GM18498 (cell line): ENCODE data around the gene SLC22A12.
"Not testable (repeated sequence)": the region's sequence is repeated elsewhere in the genome, so short reads cannot be mapped to it uniquely, and the experiment has no call there.

Source experiments
- ATAC-seq: cut with Tn5 transposase; IDR thresholded peaks from one replicate; pipeline ENCODE4 v1.9.1; 2021; ENCODE audit warnings: mild to moderate bottlenecking, moderate library complexity; ENCODE audit not compliant: unreplicated experiment

SLC22A12 gene

DNA sequence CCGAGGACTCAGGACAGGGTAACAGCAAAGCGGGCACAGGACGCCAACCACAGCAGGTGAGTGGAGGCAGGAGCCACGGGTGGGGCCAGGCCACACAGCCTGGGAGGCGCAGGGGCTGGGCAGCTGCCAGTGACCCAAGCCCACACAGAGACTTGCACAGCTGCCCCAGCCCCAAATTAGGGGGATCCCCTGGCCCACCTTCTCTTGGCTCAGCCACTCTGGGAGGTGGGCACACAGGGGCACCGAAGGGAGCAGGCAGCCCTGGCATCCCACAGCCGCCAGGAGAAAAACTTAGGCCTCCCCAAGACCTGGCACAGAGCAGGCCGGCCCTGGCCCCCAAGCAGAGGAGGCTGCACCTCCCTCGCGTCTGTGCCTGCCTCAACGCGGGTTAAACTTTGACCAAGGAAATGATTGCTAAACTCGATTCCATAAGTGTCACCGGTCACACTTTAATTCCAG, at the start of gene SLC22A12:
SLC22A12 (plus strand) TSS at position 458 of the 459 bp plus-strand sequence. CDS start 337 bp downstream, outside the sequence.
- no peak for ATAC-seq

DNA sequence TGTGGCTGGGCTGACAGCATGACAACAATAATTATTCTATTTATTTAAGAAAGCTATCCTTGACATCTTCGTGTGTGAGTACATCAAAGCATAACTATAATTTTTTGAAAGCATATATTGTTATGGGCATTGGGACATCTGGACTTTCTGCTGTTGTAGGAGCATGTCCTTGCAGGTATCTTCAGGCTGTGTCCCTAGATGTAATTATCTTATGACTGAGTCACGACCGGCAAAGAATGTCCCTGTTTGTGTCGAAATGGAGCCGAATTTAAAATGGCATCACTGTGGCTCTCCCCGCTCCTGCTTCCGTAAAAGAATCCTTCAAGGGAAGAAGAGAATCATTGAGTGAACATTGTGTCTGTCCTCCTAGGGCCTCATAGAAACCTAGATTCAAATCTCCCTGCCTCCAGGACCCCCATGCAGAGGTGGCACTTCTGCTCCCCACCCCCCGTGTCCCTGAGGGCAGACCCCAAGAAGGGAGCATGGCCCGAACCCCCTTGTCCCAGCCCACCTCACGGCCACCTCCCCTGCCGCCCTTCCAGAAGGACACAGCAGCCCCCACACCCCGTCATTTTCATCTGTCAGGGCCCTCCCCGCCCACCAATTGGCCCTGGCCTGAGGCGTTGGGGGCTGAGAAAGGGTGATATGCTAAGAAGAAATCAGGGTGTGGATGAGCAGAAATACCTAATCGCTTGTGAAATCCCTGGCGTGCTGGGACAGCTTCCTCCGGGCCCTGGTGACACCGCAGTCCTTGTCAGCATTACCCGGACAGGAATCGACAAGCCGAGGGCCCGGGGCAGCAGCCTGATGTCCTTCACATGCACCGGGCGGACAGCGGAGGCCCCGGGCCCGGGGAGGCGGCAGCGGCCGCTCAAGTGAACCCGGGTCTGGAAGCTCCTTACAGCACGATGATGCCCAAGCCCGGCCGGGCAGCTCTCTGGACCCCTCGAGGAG, 48.6 kb upstream of the SLC22A12 start:
- ATAC-seq = no peak

GRCh38 chr11:64543818-64544217, 47.2 kb upstream of the SLC22A12 start:
- ATAC-seq = no peak

DNA sequence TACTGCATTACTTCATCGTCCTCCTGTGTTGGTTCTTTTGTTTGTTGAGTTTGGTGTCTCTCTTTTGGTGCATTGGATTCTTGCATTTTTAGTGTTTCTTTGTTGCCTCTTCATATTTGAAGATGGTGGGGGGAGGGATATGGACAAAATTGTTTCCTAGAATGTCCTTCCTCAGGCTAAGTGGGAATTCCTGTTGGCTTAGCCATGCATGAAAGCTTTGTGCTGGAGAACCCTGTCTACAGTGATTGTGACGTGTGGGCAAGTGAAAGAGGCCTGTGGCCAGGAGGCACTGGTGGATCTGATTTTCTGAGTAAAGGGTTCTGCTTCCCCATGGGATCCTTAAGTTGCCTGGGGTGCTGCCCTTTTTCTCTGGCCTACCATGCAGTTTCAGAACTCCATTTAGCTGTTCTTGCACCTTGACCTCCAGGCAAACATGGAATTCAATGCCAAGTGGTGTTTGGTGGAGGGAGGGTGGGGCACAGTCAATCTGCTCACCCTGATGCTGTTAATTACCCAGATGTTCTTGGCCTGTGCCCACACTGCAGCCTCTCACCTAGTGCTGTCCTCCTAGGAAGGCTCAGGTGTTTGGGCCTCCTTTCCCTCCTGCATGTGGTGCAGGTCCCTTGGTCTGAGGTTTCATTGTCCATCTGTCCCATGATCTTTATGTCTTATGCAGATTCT, 46.3 kb upstream of the SLC22A12 start:
- no peak for ATAC-seq

- no peak for ATAC-seq
Observed at GRCh38 chr11:64545619-64546018, 45.4 kb upstream of the SLC22A12 start.

- ATAC-seq = no peak
Observed at GRCh38 chr11:64546176-64546575, 44.8 kb upstream of the SLC22A12 start.

DNA sequence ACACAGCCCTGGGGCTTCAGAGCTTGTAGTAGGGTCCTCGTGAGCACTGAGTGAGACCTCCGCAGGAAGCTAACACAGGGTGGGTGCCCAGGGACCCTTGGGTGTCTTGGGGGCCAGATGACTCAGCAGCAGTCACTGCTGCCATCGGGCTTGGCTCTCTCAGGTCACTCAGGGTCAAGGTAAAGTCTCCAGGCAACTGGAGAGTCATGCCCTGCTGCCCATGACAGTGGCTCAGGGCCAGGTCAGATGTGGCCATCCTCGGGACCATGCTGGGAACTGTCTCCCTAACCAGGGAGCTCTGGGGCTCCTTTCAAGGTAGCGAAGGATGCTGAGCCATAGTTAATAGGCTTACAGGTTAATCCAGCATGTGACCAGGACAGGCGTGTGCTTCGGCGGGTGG, 44.4 kb upstream of the SLC22A12 start:
- no peak for ATAC-seq

DNA sequence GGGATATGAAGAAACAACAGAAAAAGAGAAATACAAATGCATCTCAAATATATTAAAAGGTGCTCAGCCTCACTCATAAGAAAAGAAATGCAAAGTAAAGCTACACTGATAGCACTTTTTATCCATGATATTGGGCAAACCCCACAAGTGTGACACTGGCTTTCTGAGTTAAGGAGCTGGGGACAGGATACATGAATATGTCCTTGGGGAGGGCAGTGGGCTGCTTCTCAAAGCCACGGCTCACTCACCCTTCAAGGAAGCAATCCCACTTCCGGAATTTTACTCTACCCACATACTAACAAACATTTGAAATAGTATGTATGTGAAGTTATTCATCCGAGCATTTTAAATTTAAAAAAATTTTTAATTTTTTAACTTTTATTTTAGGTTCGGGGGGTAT, 41.1 kb upstream of the SLC22A12 start:
- no peak for ATAC-seq

- no peak for ATAC-seq
Observed at GRCh38 chr11:64553554-64554201, 37.3 kb upstream of the SLC22A12 start.

GRCh38 chr11:64556044-64556720, 34.8 kb upstream of the SLC22A12 start:
- ATAC-seq = no peak

- no peak for ATAC-seq
Observed at GRCh38 chr11:64556721-64557250, 34.2 kb upstream of the SLC22A12 start.

DNA sequence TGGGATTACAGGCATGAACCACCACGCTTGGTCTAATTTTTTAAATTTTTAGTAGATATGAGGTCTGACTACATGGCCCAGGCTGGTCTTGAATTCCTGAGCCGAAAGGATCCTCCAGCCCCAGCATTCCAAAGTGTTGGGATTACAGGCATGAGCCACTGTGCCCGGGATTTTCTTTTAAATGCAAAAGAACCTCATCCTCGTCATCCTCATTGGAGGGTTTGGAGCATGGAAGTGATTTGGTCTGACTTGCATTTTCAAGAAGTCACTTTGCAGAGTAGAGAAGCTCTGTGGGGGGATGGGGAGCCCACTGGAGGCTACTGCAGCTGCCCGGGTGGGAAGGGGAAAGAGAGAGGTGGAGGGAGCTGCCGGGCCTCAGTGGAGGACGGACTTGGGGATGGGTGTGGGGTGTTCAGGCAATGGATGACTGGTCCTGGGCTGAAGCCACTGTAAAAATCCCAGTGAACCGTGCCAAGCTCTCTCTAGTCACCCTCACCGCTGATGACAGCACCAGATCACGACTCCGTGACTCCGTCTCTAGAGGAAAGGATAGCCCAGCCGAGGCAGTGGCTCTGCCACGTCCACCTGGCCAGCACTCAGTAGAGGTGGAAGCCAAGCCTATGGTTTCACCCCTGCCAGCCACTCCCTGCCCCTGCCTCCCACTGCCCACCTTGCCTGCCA, 32.8 kb upstream of the SLC22A12 start:
- no peak for ATAC-seq

GRCh38 chr11:64558869-64559268, 32.2 kb upstream of the SLC22A12 start:
- no peak for ATAC-seq

DNA sequence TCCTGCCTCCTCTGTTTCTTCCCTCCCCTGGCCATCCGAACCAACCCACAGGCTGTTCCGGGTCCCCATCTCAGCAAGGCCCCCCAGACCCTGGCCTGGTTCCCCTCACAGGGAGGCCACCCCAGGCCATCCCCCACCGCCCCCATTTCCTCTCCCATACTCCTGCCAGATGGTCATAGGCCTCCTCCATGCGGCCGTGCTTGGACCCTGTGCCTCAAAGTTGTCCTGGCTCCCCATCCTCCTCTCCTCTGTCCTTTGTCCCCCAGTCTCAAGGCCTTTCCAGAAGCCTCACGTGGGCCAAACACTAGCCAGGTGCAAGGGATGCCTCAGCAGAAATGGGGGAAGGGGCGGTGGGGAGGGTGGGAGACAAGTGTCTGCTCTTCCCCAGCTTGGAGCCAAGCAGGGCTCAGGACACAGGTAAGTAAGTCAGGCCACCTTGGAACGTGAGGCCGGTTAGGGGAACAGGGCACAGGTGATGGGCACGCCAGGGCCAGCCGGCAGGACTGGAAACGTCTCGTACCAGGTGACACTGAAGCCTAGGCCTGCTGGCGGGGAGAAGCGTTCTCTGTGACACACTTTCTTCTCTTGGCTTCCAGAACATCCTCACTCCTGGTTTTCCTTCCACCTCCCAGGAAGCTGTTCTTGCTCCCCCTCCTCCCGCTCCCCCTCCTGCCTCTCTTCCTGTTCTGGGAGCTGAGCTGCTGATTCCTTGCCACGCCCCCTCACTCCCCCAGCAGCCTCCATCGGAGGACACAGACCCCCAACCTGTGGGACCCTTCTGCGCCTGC, 31.5 kb upstream of the SLC22A12 start:
- ATAC-seq = no peak

DNA sequence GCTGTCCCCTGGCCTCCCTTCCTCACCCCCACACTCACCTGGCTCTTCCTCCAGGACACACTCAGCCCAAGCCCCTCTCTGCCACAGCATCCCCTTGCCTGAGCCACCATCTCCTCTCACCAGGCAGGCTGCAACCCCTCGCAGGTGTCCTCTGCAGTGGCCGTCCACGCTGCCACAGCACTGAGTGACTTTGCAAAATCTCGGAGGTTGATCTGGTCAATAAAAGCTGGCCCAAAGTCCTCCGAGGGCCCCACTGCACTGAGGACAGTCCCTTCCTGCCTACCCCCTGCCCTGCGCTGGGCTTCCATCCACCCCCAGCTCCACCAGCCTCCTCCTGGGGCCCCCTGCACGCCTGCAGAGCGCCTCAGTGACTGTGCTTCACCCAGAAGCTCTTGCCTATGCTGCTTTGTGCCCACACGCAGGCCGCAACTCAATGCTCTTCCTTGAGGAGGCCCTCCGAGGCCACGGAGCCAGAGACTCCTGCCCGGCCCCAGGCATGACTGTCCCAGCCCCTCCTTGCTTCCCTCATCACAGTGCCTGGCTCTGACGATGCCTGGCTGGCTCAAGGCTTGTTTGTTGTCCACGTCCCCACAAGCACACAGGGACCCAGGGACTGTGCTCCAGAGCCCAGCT, 30.8 kb upstream of the SLC22A12 start:
- no peak for ATAC-seq

- ATAC-seq = no peak
Observed at GRCh38 chr11:64560941-64561340, 30.1 kb upstream of the SLC22A12 start.

GRCh38 chr11:64561429-64561828, 29.6 kb upstream of the SLC22A12 start:
- not testable (repeated sequence) for ATAC-seq

- ATAC-seq = no peak
Observed at GRCh38 chr11:64561984-64562722, 28.9 kb upstream of the SLC22A12 start.
